Body of pancreas (tissue), 4 donors: ENCODE results near the gene RGS5. TPM values are rescaled to one million over a fixed set of nuclear protein-coding genes. Genes with fewer than 3 reads are reported as not detected.

Source experiments
- ATAC-seq: fragments of 150-250 bp; one replicate; pipeline ENCODE4 v1.9.1; 2016
- DNase-seq, 4 donors: peaks; one replicate each; pipeline ENCODE4 v3.0.0-alpha.2; 2019
- H3K27ac ChIP-seq, 4 donors: fragments of 200-600 bp; sonication (generic); 1 replicate in 3 of 4; 2 replicates in 1 of 4; pipeline versions ENCODE4 v1.5.1 to v1.6.1; 2016 to 2019; ENCODE audit warnings: mild to moderate bottlenecking in 1 of 4, mixed read lengths in 1 of 4, moderate library complexity in 1 of 4
- H3K27me3 ChIP-seq, 2 donors: fragments of 200-600 bp; sonication (generic); one replicate each; pipeline ENCODE4 v1.6.0; 2016; ENCODE audit warnings: mild to moderate bottlenecking in 1 of 2
- H3K36me3 ChIP-seq, 2 donors: fragments of 200-600 bp; sonication (generic); replicated peaks in 1 of 2; 2 replicates each; pipeline ENCODE4 v1.5.1; 2016; ENCODE audit warnings: low read depth in 2 of 2; ENCODE audit not compliant: insufficient read depth in 1 of 2
- H3K4me1 ChIP-seq: fragments of 200-600 bp; sonication (generic); one replicate; pipeline ENCODE4 v1.6.0; 2016
- H3K4me3 ChIP-seq, 2 donors: fragments of 200-600 bp; sonication (generic); 1 replicate in 1 of 2; 2 replicates in 1 of 2; pipeline ENCODE4 v1.5.1; 2016 to 2019
- H3K9me3 ChIP-seq, 3 donors: fragments of 200-600 bp; sonication (generic); 1 replicate in 2 of 3; 2 replicates in 1 of 3; pipeline ENCODE4 v1.5.1; 2016
- POLR2A ChIP-seq, 3 donors: fragments of 450-650 bp; IDR thresholded peaks; one replicate each; pipeline ENCODE4 v1.6.1; 2016; ENCODE audit warnings: antibody characterized with exemption in 3 of 3, mild to moderate bottlenecking in 2 of 3
- WGBS, 2 donors: methylation state at CpG; one replicate each; pipeline ENCODE4 v1.1.5; 2017; 5-methylcytosine and 5-hydroxymethylcytosine counted together
- intact Hi-C: fragments of 100-400 bp; cut with DNase I; formaldehyde crosslinking; loops from one replicate; pipeline ENCODE4 v1.15.1; 2023
- total RNA-seq, 2 donors: library from RNA; depleted of rRNA; stranded (reverse); fragments of >200 nt; gene quantifications; one replicate each; pipeline ENCODE4 v1.1.0, GENCODE V29; 2016
- TF ChIP-seq, protein P1 (sequence below), 7 experiments: fragments of 450-650 bp in 4 of 7; fragments of 200-600 bp in 3 of 7; sonication (generic) in 3 of 7; IDR thresholded peaks; one replicate each; pipeline ENCODE4 v1.5.1; 2016 to 2019; ENCODE audit warnings: antibody characterized with exemption in 7 of 7

RGS5 gene
- total RNA-seq, 2 donors from 2014 or later, result 17.8 to 25.7 TPM

DNA sequence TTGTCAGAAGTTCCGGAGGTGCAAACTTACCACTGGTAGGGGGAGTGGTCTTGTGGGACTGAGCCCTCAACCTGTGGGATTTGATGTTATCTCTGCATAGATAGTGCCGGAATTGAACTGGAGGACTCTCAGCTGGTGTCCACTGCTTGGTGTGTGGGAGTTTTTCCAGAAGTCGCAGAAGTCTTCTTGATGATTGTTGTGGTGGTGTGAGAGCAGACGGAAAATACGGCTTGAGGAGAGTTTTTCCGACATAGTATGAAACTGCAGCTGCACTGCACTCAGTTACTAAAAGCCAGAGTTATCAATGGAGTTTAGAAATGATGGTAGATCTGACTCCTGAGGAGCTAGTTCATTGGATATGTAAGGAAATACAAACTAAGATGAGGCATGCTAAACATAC lies 14.9 kb downstream of the RGS5 start:
- Histone ChIP-seq H3K9me3 (no peaks in the 10 kb centered on the region), H3K4me1 (no peaks in the 10 kb centered on the region), H3K4me3 (no peak overlapping the region), H3K36me3 (no peaks in the 10 kb centered on the region), H3K27me3 (no peaks in the 10 kb centered on the region), H3K27ac (no peak overlapping the region)
- TF ChIP-seq, protein P1, sequence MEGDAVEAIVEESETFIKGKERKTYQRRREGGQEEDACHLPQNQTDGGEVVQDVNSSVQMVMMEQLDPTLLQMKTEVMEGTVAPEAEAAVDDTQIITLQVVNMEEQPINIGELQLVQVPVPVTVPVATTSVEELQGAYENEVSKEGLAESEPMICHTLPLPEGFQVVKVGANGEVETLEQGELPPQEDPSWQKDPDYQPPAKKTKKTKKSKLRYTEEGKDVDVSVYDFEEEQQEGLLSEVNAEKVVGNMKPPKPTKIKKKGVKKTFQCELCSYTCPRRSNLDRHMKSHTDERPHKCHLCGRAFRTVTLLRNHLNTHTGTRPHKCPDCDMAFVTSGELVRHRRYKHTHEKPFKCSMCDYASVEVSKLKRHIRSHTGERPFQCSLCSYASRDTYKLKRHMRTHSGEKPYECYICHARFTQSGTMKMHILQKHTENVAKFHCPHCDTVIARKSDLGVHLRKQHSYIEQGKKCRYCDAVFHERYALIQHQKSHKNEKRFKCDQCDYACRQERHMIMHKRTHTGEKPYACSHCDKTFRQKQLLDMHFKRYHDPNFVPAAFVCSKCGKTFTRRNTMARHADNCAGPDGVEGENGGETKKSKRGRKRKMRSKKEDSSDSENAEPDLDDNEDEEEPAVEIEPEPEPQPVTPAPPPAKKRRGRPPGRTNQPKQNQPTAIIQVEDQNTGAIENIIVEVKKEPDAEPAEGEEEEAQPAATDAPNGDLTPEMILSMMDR (IDR thresholded peaks at IDR 0.05), result no peak
- no peak for TF ChIP-seq POLR2A (IDR thresholded peaks at IDR 0.05)
- intact Hi-C loops, result no loop called here
- WGBS, 2 donors, result 83% methylated on average over 6 of the region's 6 CpGs
- ATAC-seq (no peak), DNase-seq (no peak)

GRCh38 chr1:163186862-163187261 lies 15.9 kb downstream of the RGS5 start:
- ATAC-seq (no peak), DNase-seq (no peak)
- Histone ChIP-seq H3K27me3 (no peaks in the 10 kb centered on the region), H3K36me3 (no peaks in the 10 kb centered on the region), H3K4me1 (no peaks in the 10 kb centered on the region), H3K4me3 (no peak overlapping the region), H3K27ac (no peak overlapping the region), H3K9me3 (no peaks in the 10 kb centered on the region)
- TF ChIP-seq, protein P1 (IDR thresholded peaks at IDR 0.05), result no peak
- TF ChIP-seq POLR2A (IDR thresholded peaks at IDR 0.05), result no peak
- 80 to 91% methylated on average over 2 of the region's 2 CpGs for WGBS, 2 donors
- intact Hi-C loops, result no loop called here

- Histone ChIP-seq H3K4me3 (no peak overlapping the region), H3K27me3 (no peaks in the 10 kb centered on the region), H3K9me3 (no peaks in the 10 kb centered on the region), H3K36me3 (no peaks in the 10 kb centered on the region), H3K4me1 (no peaks in the 10 kb centered on the region), H3K27ac (no peak overlapping the region)
- TF ChIP-seq, protein P1 (IDR thresholded peaks at IDR 0.05), result no peak
- TF ChIP-seq POLR2A (IDR thresholded peaks at IDR 0.05), result no peak
- ATAC-seq (no peak), DNase-seq (no peak)
- WGBS, 2 donors, result 76 to 78% methylated on average over 2 of the region's 2 CpGs
- intact Hi-C loops, result no loop called here
Measured at GRCh38 chr1:163182330-163182949, 20.3 kb downstream of the RGS5 start.

DNA sequence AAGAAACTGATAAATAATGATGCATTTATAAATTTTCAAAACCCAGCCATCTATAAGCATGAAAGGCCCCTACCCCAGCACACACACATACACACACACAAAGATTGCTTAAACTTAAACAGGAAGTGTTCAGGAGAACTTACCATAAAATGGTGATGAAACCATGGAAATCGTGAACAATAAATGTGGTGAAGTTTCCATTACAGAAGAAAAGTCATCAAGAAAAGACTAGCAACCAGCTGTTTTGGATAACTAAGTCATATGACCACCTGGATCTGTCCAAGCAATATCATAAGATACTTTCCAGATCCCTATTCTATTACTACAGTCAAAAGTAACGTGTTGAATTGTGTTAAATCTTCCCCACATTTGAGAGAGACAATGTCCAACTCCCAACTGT lies 24.1 kb downstream of the RGS5 start:
- Histone ChIP-seq H3K27me3 (no peaks in the 10 kb centered on the region), H3K36me3 (no peaks in the 10 kb centered on the region), H3K4me3 (no peak overlapping the region), H3K9me3 (no peaks in the 10 kb centered on the region), H3K4me1 (peaks cover 3% of the 10 kb centered on the region), H3K27ac (no peak overlapping the region)
- 48% methylated on average over 2 of the region's 2 CpGs for WGBS, 2 donors
- ATAC-seq (no peak), DNase-seq (no peak)
- TF ChIP-seq POLR2A (IDR thresholded peaks at IDR 0.05), result no peak
- TF ChIP-seq, protein P1 (IDR thresholded peaks at IDR 0.05), result no peak
- intact Hi-C loops, result loop anchor here (10.0 kb wide), 1 partner anchor 324 kb away; no protein-coding TSS in a partner anchor

DNA sequence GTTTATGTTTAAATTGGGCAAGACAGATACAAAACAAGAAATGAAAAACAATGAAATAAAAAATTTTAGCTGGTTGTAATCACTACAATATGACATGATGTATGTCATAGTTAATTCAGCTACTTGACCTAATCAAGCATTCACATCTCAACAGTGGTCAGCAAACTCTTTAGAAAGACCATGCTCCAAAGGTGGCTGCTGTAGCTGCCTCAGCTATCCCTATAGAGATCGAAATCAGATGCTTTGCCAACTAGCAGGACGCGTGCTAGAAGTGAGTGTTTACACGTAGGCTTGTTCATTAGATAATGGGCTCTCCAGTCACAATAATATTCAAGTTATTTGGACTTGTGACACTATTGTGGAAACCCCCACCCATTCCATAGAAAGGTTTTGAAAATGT lies 25.9 kb downstream of the RGS5 start:
- TF ChIP-seq POLR2A (IDR thresholded peaks at IDR 0.05), result no peak
- TF ChIP-seq, protein P1 (IDR thresholded peaks at IDR 0.05), result no peak
- WGBS, 2 donors, result 46 to 77% methylated on average over 4 of the region's 4 CpGs
- H3K27me3 ChIP-seq, result no peaks in the 10 kb centered on the region
- H3K4me3 ChIP-seq, result no peak overlapping the region
- intact Hi-C loops, result loop anchor here (10.0 kb wide), 1 partner anchor 322 kb away; no protein-coding TSS in a partner anchor
- H3K27ac ChIP-seq, result no peak overlapping the region
- DNase-seq (no peak), ATAC-seq (no peak)
- peaks cover 3% of the 10 kb centered on the region for H3K4me1 ChIP-seq
- no peaks in the 10 kb centered on the region for H3K36me3 ChIP-seq
- no peaks in the 10 kb centered on the region for H3K9me3 ChIP-seq
